Stimulated activated naive CD4-positive, alpha-beta T cell (primary cell): ENCODE results near the gene UVSSA.
"Not testable (repeated sequence)": the region's sequence is repeated elsewhere in the genome, so short reads cannot be mapped to it uniquely, and the experiment has no call there.

ENCODE experiments used
- DNase-seq, 6 experiments: peaks; one replicate each; lab custom pipeline; 2025; lab: John Stamatoyannopoulos, UW

UVSSA gene

DNA sequence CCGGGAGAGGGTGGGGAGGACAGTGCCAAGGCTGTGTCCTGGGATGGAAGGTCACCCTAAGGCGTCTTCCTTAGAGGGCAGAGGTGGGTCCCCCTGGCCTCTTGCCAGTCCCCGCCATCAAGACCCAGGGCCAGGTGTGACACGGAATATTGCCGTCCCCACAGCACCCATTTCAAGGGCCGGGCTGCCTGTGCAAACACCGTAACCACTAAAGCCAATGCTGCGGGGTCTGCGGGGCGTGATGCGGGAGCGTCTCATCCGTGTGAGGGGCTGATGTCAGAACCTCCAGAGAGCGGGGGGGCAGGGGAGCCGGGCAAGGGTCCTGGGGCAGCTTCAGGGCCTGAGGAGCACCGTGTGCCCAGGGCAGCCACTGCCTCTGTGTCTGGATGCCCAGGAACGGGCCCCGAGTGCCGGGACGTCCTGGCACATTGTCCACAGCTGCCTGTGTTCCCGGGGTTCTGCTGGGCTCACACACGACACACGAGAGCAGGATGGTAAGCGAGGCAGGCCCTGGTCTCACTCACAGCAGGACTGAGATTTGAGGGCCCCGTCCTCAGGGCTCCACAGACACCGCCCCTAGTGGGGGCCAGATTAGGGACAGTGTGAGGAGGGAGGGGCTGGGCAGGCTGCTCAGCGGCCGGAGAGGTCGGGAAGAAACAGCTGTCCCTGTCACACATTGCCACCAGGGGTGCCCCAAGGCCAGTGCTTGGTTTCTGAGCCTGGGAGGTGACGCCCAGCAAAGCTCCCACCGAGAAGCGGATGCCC lies 30.0 kb downstream of the UVSSA start:
- DNase-seq, result no peak

DNA sequence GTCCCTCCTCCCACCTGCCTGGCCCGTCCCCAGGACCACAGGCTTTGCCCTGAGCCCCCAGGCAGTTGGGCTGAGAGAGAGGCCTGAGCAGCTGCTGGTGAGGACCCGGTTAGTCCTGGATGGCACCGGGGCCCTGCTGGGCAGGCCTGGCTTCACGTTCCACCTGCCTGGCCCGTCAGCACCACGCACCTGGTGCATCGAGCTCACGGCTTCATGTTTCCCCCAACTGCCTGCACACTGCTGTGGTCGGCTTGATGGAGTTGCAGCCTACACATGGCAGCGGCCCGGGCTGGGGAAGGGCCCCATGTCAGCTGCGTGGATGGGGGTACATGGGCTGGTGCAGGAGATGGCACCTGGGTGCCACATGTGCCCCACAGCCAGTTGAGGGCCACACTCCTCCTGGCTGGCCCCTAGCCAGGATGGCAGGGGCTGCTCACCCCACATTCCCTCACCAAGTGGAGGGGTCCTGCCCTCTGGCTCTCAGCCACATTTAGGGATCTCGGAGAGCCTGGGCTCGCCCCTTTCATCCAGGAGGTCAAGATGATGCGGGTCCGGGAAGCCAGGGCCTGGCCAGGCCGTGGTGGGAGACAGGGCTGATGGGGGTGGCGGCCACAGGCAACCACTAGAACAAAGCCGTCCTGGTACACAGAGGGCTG lies 30.7 kb downstream of the UVSSA start:
- no peak for DNase-seq

DNA sequence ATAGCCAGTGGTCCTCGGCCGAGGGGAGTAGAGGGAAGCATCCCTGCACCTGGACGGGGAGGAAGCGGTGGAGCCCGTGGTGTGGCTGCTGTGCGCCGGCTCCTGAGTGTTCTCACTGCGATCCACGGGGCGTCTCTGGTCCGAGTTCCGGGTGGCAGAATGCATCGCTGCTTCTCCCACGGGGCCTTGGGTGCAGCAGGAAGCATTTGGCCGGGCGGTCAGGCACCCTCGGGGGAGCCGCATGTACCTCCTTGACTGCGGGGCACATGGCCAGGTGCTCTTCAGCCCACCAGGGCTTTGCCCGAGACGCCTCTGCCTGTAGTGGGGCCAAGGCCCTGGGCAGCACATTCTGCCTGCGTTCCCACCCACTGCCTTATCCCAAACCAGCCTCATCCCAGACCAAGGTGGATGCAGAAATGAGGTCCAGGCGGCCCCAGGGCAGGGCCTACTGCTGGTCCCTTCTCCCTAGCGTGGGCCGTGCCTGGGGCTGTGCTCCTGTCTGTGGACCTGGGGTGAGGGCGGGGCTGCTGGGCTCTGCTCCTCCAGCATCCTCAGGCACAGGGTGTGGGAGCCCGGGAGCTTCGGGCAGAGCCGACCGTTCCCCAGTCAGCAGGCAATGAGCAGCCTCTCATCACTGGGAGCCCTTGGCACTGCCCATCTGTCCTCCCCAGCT lies 31.7 kb downstream of the UVSSA start:
- no peak for DNase-seq

DNA sequence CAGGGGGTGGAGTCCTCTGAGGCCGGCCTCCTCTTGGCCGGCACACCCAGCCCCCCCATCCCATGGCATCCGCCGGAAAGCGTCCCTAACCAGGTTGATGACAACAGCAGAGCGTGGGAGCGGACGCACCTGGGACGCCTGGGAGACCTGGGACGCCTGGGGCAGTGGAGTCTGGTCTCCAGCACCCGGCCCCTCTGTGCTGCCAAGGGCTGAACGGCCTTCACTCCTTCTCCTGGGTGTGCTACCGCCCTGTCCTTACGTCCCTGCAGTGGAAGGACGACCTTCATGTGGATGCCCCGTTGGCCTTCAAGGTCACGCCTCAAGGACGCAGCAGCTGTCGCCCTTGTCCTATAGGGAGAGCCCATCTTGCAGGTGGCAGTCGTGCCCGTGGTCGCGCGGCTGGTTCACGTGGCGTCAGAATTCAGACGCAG lies 32.4 kb downstream of the UVSSA start:
- no peak for DNase-seq

GRCh38 chr4:1379801-1380331 lies 32.9 kb downstream of the UVSSA start:
- DNase-seq, result no peak

- DNase-seq, result no peak
These were observed 33.6 kb downstream of the UVSSA start for GRCh38 chr4:1380368-1381151.

DNA sequence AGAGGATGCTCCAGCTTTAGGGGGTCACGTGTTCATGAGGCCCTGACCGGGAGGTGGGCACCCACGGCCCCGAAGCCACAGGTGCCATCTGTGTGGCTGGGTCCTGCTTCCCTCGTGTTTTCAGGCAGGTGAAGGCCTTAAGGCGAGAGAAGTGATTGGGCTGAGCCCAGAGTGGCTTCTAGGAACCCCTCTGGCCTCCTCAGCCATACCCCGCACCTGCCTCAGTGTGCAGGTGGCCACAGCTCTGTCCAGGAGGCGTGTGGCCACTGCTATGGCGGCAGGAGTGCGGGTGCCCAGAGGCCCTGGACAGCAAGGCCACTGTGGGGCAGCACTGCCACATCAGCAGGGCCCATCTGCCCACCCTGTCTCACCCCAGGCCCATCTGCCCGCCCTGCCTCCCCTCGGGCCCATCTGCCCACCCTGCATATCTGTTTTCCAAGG lies 34.2 kb downstream of the UVSSA start:
- DNase-seq, result no peak

DNA sequence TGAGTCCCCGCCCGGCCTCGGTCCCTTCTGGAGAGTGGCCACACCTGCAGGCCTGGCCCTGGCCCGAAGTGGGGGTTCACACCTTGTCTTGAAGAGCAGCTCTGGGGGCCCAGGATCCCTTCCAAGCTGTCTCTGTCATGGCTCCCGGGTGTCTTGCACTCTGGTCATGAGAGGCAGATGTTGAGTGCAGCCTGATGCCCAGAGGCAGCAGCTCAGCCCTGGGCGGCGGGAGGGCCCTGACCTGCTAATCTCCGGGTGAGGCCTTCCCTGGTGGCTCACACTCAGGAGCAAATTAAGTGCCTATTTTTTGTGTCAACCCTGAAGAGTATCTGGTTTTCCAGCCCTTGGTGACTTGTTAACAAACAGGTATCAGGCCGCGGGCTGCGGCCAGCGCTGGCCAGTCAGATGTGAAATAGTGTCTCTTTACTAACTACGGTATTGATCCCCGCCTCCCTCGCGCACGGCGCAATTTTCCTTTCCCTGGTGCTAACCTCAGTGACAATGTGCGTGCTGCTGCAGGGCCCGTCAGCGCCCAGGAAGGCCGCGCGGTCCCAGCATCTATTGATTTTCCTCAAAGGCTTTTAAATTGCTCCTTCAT lies 35.0 kb downstream of the UVSSA start:
- no peak for DNase-seq

GRCh38 chr4:1382776-1383727 lies 36.0 kb downstream of the UVSSA start:
- no peak for DNase-seq

GRCh38 chr4:1383728-1384591 lies 37.0 kb downstream of the UVSSA start:
- DNase-seq, result no peak

DNA sequence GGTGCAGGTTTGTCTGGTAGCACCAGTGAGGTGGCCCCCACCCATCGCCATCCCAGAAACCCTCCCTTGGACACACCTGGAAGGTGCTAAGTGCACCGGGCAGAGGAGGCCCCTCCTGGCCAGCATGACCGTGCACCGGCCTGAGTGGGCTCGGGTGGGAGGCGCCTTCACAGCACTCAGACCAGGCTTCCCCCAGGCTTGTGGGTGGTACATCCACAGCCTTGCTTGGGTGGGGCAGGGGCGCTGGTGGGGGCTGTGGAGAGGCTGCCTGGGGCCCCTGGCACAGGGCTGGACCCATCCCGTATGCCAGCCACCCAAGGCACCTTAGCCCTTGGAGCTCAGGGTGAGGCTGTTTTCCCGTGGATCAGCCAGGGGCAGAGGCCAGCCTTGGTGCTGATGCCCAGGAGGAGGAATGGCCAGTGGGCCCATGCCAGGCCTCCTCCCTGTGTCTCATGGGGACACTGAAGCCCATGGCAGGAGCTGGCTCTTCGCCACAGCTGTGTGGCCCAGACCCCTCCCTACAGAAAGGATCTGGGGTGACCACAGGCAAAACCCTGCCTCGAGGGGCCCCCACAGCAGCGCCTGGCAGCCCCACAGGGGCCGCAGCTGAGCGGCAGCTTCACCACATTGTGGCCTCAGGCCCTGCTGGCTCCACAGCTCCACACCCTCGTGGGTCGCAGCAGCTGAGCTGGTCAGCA lies 37.8 kb downstream of the UVSSA start:
- no peak for DNase-seq

GRCh38 chr4:1385373-1386340 lies 38.6 kb downstream of the UVSSA start:
- DNase-seq, result no peak

DNA sequence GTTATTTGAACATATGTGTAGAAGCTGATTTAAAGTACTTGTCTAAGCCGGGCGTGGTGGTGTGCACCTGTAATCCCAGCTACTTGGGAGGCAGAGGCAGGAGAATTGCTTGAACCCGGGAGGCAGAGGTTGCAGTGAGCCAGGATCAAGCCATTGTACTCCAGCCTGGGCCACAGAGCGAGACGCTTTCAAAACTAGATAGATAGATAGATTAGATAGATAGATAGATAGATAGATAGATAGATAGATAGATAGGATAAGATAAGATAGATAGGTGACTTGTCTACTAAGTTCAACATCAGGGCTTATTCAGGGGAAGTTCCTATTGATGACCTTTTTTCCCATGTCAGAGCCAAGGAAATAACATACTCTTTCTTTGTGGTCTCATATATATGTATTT lies 46.4 kb downstream of the UVSSA start:
- DNase-seq, result not testable (repeated sequence)

GRCh38 chr4:1393866-1394265 lies 46.9 kb downstream of the UVSSA start:
- no peak for DNase-seq

GRCh38 chr4:1394554-1395388 lies 47.8 kb downstream of the UVSSA start:
- not testable (repeated sequence) for DNase-seq

- DNase-seq, result not testable (repeated sequence)
These were observed 48.4 kb downstream of the UVSSA start for GRCh38 chr4:1395389-1395820.
